Mesendoderm (in vitro differentiated cells): ENCODE results near the gene ABHD14A.

Source experiments
- DNase-seq: peaks from one replicate; pipeline ENCODE4 v3.0.0; 2013
- H2AK5ac ChIP-seq: 2 replicates; pipeline ENCODE4 v1.6.1; 2013; ENCODE audit warnings: low read length, inconsistent platforms
- H2BK120ac ChIP-seq: 2 replicates; pipeline ENCODE4 v1.6.1; 2013; ENCODE audit warnings: low read depth, mild to moderate bottlenecking, low read length, moderate library complexity, mixed read lengths
- H2BK15ac ChIP-seq: replicated peaks from 2 replicates; pipeline ENCODE4 v1.6.1; 2013; ENCODE audit warnings: low read depth, mild to moderate bottlenecking, moderate library complexity
- H2BK5ac ChIP-seq: 2 replicates; pipeline ENCODE4 v1.6.1; 2013; ENCODE audit warnings: low read length, inconsistent platforms
- H3K18ac ChIP-seq: 2 replicates; pipeline ENCODE4 v1.6.1; 2013; ENCODE audit warnings: mild to moderate bottlenecking, low read length, mixed read lengths
- H3K23ac ChIP-seq: one replicate; pipeline ENCODE4 v1.6.1; 2013; ENCODE audit warnings: low read length
- H3K27ac ChIP-seq: 2 replicates; pipeline ENCODE4 v1.5.1; 2013; ENCODE audit warnings: low read depth, mild to moderate bottlenecking, inconsistent platforms, low read length, moderate library complexity
- H3K27me3 ChIP-seq: 2 replicates; pipeline ENCODE4 v1.6.1; 2013; ENCODE audit warnings: low read length, control low read depth, mild to moderate bottlenecking, inconsistent platforms; ENCODE audit not compliant: insufficient read depth, poor library complexity
- H3K36me3 ChIP-seq: 2 replicates; pipeline ENCODE4 v1.6.1; 2013; ENCODE audit warnings: low read length, inconsistent platforms; ENCODE audit not compliant: control insufficient read depth, insufficient read depth
- H3K4ac ChIP-seq: one replicate; pipeline ENCODE4 v1.6.1; 2013; ENCODE audit warnings: low read depth, mild to moderate bottlenecking, low read length, moderate library complexity
- H3K4me1 ChIP-seq: 2 replicates; pipeline ENCODE4 v1.6.1; 2013; ENCODE audit warnings: low read depth, low read length, inconsistent platforms; ENCODE audit not compliant: control insufficient read depth
- H3K4me2 ChIP-seq: 2 replicates; pipeline ENCODE4 v1.6.1; 2013; ENCODE audit warnings: low read length
- H3K4me3 ChIP-seq: 2 replicates; pipeline ENCODE4 v1.5.1; 2013; ENCODE audit warnings: mild to moderate bottlenecking, low read length
- H3K56ac ChIP-seq: one replicate; pipeline ENCODE4 v1.6.1; 2013; ENCODE audit warnings: low read length
- H3K79me1 ChIP-seq: 2 replicates; pipeline ENCODE4 v1.6.1; 2013; ENCODE audit warnings: low read length, inconsistent platforms
- H3K79me2 ChIP-seq: 2 replicates; pipeline ENCODE4 v1.6.1; 2013; ENCODE audit warnings: mild to moderate bottlenecking, low read length; ENCODE audit not compliant: control insufficient read depth, insufficient read depth
- H3K9ac ChIP-seq: 2 replicates; pipeline ENCODE4 v1.6.1; 2013; ENCODE audit warnings: low read length, inconsistent platforms
- H4K5ac ChIP-seq: one replicate; pipeline ENCODE4 v1.6.1; 2013; ENCODE audit warnings: low read length
- H4K8ac ChIP-seq: one replicate; pipeline ENCODE4 v1.6.1; 2013; ENCODE audit warnings: low read depth, mild to moderate bottlenecking, control low read depth, low read length, moderate library complexity
- WGBS: extraction: QIAGEN DNeasy Blood & Tissue Kit; methylation state at CpG from one replicate; pipeline ENCODE4 v1.1.7; 2013; ENCODE audit warnings: low lambda C conversion rate, missing lambda C conversion rate; ENCODE audit not compliant: insufficient coverage; ENCODE audit errors: extremely low coverage; 5-methylcytosine and 5-hydroxymethylcytosine counted together

The ABHD14A gene

GRCh38 chr3:51940648-51941462 is 34.0 kb upstream of the ABHD14A start:
- peaks cover 4% of the 10 kb centered on the region for H3K4me1 ChIP-seq
- DNase-seq = peak; percentile 12
- peak overlapping the region; percentile 67 for H3K23ac ChIP-seq
- H3K27ac ChIP-seq = no peak overlapping the region
- peak overlapping the region; percentile 91 for H3K56ac ChIP-seq
- no peak overlapping the region for H2BK15ac ChIP-seq
- peaks cover 10% of the 10 kb centered on the region for H3K36me3 ChIP-seq
- no peak overlapping the region for H2BK120ac ChIP-seq
- peaks cover 27% of the 10 kb centered on the region for H3K79me2 ChIP-seq
- peaks cover 20% of the 10 kb centered on the region for H3K79me1 ChIP-seq
- no peak overlapping the region for H3K4ac ChIP-seq
- no peak overlapping the region for H4K5ac ChIP-seq
- H3K18ac ChIP-seq = no peak overlapping the region
- no peak overlapping the region for H2BK5ac ChIP-seq
- H3K4me2 ChIP-seq = peak overlapping the region; percentile 65
- no peaks in the 10 kb centered on the region for H3K27me3 ChIP-seq
- H4K8ac ChIP-seq = no peak overlapping the region
- peak overlapping the region; percentile 68 for H3K9ac ChIP-seq
- H2AK5ac ChIP-seq = no peak overlapping the region
- 100% methylated on average over 1 of the region's 13 CpGs for WGBS
- peak overlapping the region; percentile 82 for H3K4me3 ChIP-seq

GRCh38 chr3:51941463-51941797 is 33.4 kb upstream of the ABHD14A start:
- Histone ChIP-seq H2BK5ac (no peak overlapping the region), H2BK120ac (no peak overlapping the region), H3K27me3 (no peaks in the 10 kb centered on the region), H3K79me1 (peaks cover 20% of the 10 kb centered on the region), H3K4me1 (peaks cover 4% of the 10 kb centered on the region), H3K9ac (peak overlapping the region; percentile 68), H4K8ac (no peak overlapping the region), H3K4me3 (peak overlapping the region; percentile 82), H4K5ac (no peak overlapping the region), H3K79me2 (peaks cover 27% of the 10 kb centered on the region), H3K18ac (no peak overlapping the region), H3K4ac (no peak overlapping the region), H3K56ac (peak overlapping the region; percentile 91), H3K4me2 (peak overlapping the region; percentile 65), H3K36me3 (peaks cover 6% of the 10 kb centered on the region), H3K23ac (no peak overlapping the region), H2AK5ac (no peak overlapping the region), H3K27ac (no peak overlapping the region), H2BK15ac (no peak overlapping the region)
- DNase-seq = no peak
- no CpG with 5 or more reads among the region's 20 CpGs for WGBS

- no peak within 1 kb of the TSS for H3K27ac ChIP-seq
- peak within 1 kb of the TSS; percentile 88 for H2AK5ac ChIP-seq
- H3K36me3 ChIP-seq = peaks cover 4% of the 10 kb centered on the region
- H2BK120ac ChIP-seq = no peak within 1 kb of the TSS
- peak within 1 kb of the TSS; percentile 39 for H3K4ac ChIP-seq
- peak within 1 kb of the TSS; percentile 65 for H4K8ac ChIP-seq
- DNase-seq = peak; percentile 100
- no peaks in the 10 kb centered on the region for H3K27me3 ChIP-seq
- H4K5ac ChIP-seq = no peak within 1 kb of the TSS
- peak within 1 kb of the TSS; percentile 54 for H2BK5ac ChIP-seq
- peaks cover 4% of the 10 kb centered on the region for H3K4me1 ChIP-seq
- H3K79me2 ChIP-seq = peaks cover 27% of the 10 kb centered on the region
- no CpG with 5 or more reads among the region's 67 CpGs for WGBS
- peak within 1 kb of the TSS; percentile 78 for H3K9ac ChIP-seq
- peak within 1 kb of the TSS; percentile 65 for H3K4me2 ChIP-seq
- H3K56ac ChIP-seq = peak within 1 kb of the TSS; percentile 94
- H2BK15ac ChIP-seq = no peak within 1 kb of the TSS
- peak within 1 kb of the TSS; percentile 67 for H3K23ac ChIP-seq
- H3K4me3 ChIP-seq = peak within 1 kb of the TSS; percentile 82
- peaks cover 20% of the 10 kb centered on the region for H3K79me1 ChIP-seq
- H3K18ac ChIP-seq = peak within 1 kb of the TSS; percentile 34
Measured at GRCh38 chr3:51941798-51942602, 32.9 kb upstream of the ABHD14A start, which contains the start of the genes PARP3 and RRP9. Gene PARP3 (plus strand): TSS chr3:51942363. CDS start chr3:51943356, 993 bp downstream. Gene RRP9 (minus strand): TSS chr3:51941904. CDS start chr3:51941867, 37 bp downstream.

- peak overlapping the region; percentile 88 for H2AK5ac ChIP-seq
- no peak overlapping the region for H2BK120ac ChIP-seq
- peak overlapping the region; percentile 65 for H4K8ac ChIP-seq
- H2BK5ac ChIP-seq = peak overlapping the region; percentile 54
- peaks cover 27% of the 10 kb centered on the region for H3K79me2 ChIP-seq
- H3K27ac ChIP-seq = no peak overlapping the region
- H4K5ac ChIP-seq = no peak overlapping the region
- peak overlapping the region; percentile 34 for H3K18ac ChIP-seq
- H3K23ac ChIP-seq = peak overlapping the region; percentile 48
- H3K27me3 ChIP-seq = no peaks in the 10 kb centered on the region
- peak overlapping the region; percentile 65 for H3K4me2 ChIP-seq
- H2BK15ac ChIP-seq = no peak overlapping the region
- H3K4me3 ChIP-seq = no peak overlapping the region
- no CpG with 5 or more reads among the region's 17 CpGs for whole genome bisulfite sequencing
- DNase-seq = peak; percentile 29
- peaks cover 4% of the 10 kb centered on the region for H3K4me1 ChIP-seq
- peaks cover 19% of the 10 kb centered on the region for H3K79me1 ChIP-seq
- H3K9ac ChIP-seq = peak overlapping the region; percentile 78
- peak overlapping the region; percentile 94 for H3K56ac ChIP-seq
- H3K4ac ChIP-seq = peak overlapping the region; percentile 39
- H3K36me3 ChIP-seq = no peaks in the 10 kb centered on the region
Measured at GRCh38 chr3:51942603-51943450, 32.0 kb upstream of the ABHD14A start.
